NCI-H2107 (cell line): ENCODE measurements around the gene TTC29.
"Not testable (repeated sequence)": the region's sequence is repeated elsewhere in the genome, so short reads cannot be mapped to it uniquely, and the experiment has no call there.

Source experiments
- DNase-seq: peaks from one replicate; lab custom pipeline; 2025; lab: John Stamatoyannopoulos, UW

Gene TTC29

GRCh38 chr4:146857298-146857697, 88.4 kb downstream of the TTC29 start:
- DNase-seq: no peak

GRCh38 chr4:146855761-146856160, 89.9 kb downstream of the TTC29 start:
- no peak for DNase-seq

- DNase-seq: no peak
Observed at GRCh38 chr4:146852360-146852759, 93.3 kb downstream of the TTC29 start.

GRCh38 chr4:146847345-146847744, 98.3 kb downstream of the TTC29 start:
- no peak for DNase-seq

- no peak for DNase-seq
Observed at GRCh38 chr4:146846882-146847281, 98.8 kb downstream of the TTC29 start.

GRCh38 chr4:146844761-146845160, 100.9 kb downstream of the TTC29 start:
- no peak for DNase-seq

GRCh38 chr4:146842876-146843275, 102.8 kb downstream of the TTC29 start:
- DNase-seq: no peak

GRCh38 chr4:146840731-146841130, 104.9 kb downstream of the TTC29 start:
- no peak for DNase-seq

GRCh38 chr4:146835096-146835495, 110.6 kb downstream of the TTC29 start:
- no peak for DNase-seq

GRCh38 chr4:146834263-146835034, 111.2 kb downstream of the TTC29 start:
- DNase-seq: no peak

- no peak for DNase-seq
Observed at GRCh38 chr4:146833530-146833929, 112.1 kb downstream of the TTC29 start.

- DNase-seq: not testable (repeated sequence)
Observed at GRCh38 chr4:146822980-146823379, 122.7 kb downstream of the TTC29 start.

- no peak for DNase-seq
Observed at GRCh38 chr4:146814750-146815149, 130.9 kb downstream of the TTC29 start.

GRCh38 chr4:146795711-146796110, 150.0 kb downstream of the TTC29 start:
- no peak for DNase-seq

GRCh38 chr4:146793727-146794126, 151.9 kb downstream of the TTC29 start:
- DNase-seq: no peak

GRCh38 chr4:146791439-146791838, 154.2 kb downstream of the TTC29 start:
- DNase-seq: no peak

GRCh38 chr4:146790515-146790914, 155.1 kb downstream of the TTC29 start:
- no peak for DNase-seq

- no peak for DNase-seq
Observed at GRCh38 chr4:146787731-146788130, 157.9 kb downstream of the TTC29 start.

- no peak for DNase-seq
Observed at GRCh38 chr4:146776691-146777090, 169.0 kb downstream of the TTC29 start.

- DNase-seq: no peak
Observed at GRCh38 chr4:146763560-146763959, 182.1 kb downstream of the TTC29 start.

GRCh38 chr4:146762016-146762415, 183.6 kb downstream of the TTC29 start:
- no peak for DNase-seq

- DNase-seq: no peak
Observed at GRCh38 chr4:146742416-146742815, 203.2 kb downstream of the TTC29 start.

GRCh38 chr4:146739182-146739581, 206.5 kb downstream of the TTC29 start:
- DNase-seq: no peak

- not testable (repeated sequence) for DNase-seq
Observed at GRCh38 chr4:146723519-146723918, 222.1 kb downstream of the TTC29 start.
